DND-41 (cell line): ENCODE data around the gene PGAP3.

Source experiments
- ATAC-seq: fragments of 200-7000 bp; cut with Tn5 transposase; 3 replicates; pipeline ENCODE4 v1.9.1; 2021; ENCODE audit warnings: low read depth; ENCODE audit not compliant: insufficient read depth
- DNase-seq: peaks from one replicate; pipeline ENCODE4 v3.0.0-alpha.2; 2020
- H2AFZ ChIP-seq: 2 replicates; pipeline ENCODE4 v1.6.0; 2012; ENCODE audit warnings: low read depth, low read length
- H3K27ac ChIP-seq: 2 replicates; pipeline ENCODE4 v1.5.1; 2012; ENCODE audit warnings: low read length, inconsistent platforms
- H3K27me3 ChIP-seq: fragments of 200-600 bp; sonication (generic); 2 replicates; pipeline ENCODE4 v1.6.0; 2012; ENCODE audit warnings: low read length, mild to moderate bottlenecking, inconsistent platforms; ENCODE audit not compliant: insufficient read depth, poor library complexity
- H3K36me3 ChIP-seq: 2 replicates; pipeline ENCODE4 v1.5.1; 2012; ENCODE audit warnings: low read length, inconsistent platforms; ENCODE audit not compliant: insufficient read depth
- H3K4me1 ChIP-seq: 2 replicates; pipeline ENCODE4 v1.5.1; 2012; ENCODE audit warnings: mild to moderate bottlenecking, low read length; ENCODE audit not compliant: insufficient read depth
- H3K4me2 ChIP-seq: 2 replicates; pipeline ENCODE4 v1.6.0; 2012; ENCODE audit warnings: mild to moderate bottlenecking, moderate library complexity, low read length, inconsistent platforms; ENCODE audit not compliant: insufficient read depth
- H3K4me3 ChIP-seq, 2 experiments: fragments of 200-600 bp in 1 of 2; shearing (Covaris generic) in 1 of 2; 2 replicates each; pipeline ENCODE4 v1.5.1; 2012 to 2016; ENCODE audit warnings: inconsistent platforms in 2 of 2, low read length in 2 of 2, mild to moderate bottlenecking in 2 of 2, low read depth in 1 of 2, moderate library complexity in 1 of 2
- H3K79me2 ChIP-seq: 2 replicates; pipeline ENCODE4 v1.6.0; 2012; ENCODE audit warnings: low read length, inconsistent platforms; ENCODE audit not compliant: insufficient read depth
- H3K9ac ChIP-seq: 2 replicates; pipeline ENCODE4 v1.6.0; 2012; ENCODE audit warnings: low read depth, mild to moderate bottlenecking, inconsistent platforms, low read length, moderate library complexity
- H3K9me3 ChIP-seq: 2 replicates; pipeline ENCODE4 v1.5.1; 2012; ENCODE audit warnings: low read length, moderate library complexity, mild to moderate bottlenecking, inconsistent platforms; ENCODE audit not compliant: insufficient read depth, severe bottlenecking
- H4K20me1 ChIP-seq: 2 replicates; pipeline ENCODE4 v1.6.0; 2012; ENCODE audit warnings: low read length; ENCODE audit not compliant: insufficient read depth
- EZH2 ChIP-seq: IDR thresholded peaks from 3 replicates; pipeline ENCODE4 v1.6.1; 2012; ENCODE audit warnings: borderline replicate concordance, low read depth, mild to moderate bottlenecking, moderate library complexity, low read length, inconsistent platforms; ENCODE audit not compliant: severe bottlenecking
- TF ChIP-seq, protein P1 (sequence below): IDR thresholded peaks from 2 replicates; pipeline ENCODE4 v1.5.1; 2012; ENCODE audit warnings: borderline replicate concordance, low read length, moderate library complexity, mild to moderate bottlenecking; ENCODE audit not compliant: poor library complexity, severe bottlenecking; ENCODE audit errors: extremely low read depth

The PGAP3 gene

DNA sequence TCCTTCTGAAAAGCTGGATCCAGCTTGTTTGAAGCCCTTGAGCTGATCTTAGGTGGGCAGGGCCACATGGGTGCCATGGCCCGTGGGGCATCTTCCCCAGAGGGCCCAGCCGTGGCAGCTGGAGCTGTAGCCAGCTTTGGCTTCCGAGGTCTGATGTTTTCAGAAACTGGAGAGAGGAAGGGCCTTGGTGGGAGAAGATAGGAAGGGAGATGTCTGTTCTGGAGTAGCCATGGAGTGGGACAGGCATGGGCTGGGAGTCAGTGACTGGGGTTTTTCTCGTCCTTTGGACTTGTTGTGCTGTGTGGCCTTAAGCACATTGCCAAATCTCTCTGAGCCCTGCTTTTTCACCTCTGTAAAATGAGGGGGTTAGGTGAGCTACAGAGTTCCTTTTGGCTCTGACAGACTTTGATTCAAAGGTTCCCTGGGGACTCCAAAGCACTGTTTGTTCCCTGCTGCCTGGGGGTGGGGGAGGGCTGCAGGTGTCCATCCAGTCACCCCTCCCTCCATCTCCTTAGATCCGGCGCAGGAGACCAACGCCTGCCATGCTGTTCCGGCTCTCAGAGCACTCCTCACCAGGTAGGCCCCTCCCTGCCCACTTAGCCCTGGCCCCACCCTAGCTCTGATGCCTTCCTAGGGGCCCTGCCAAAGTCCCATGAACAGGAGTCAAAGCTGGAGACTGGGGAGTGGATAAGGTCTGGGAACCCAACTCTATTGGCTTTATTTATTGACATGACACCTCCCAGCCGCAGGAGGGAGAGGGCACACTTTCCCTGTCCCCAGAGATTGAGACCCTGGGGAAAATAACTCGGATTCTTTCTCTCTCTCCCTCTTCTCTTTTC lies 59.0 kb downstream of the PGAP3 start:
- H3K27me3 ChIP-seq = peaks cover 5% of the 10 kb centered on the region
- no peak overlapping the region for H3K4me2 ChIP-seq
- H3K36me3 ChIP-seq = no peaks in the 10 kb centered on the region
- no peak for DNase-seq
- no peak overlapping the region for H3K27ac ChIP-seq
- no peak overlapping the region for H2AFZ ChIP-seq
- no peak overlapping the region for H3K9ac ChIP-seq
- ATAC-seq = no peak
- TF ChIP-seq, protein P1, sequence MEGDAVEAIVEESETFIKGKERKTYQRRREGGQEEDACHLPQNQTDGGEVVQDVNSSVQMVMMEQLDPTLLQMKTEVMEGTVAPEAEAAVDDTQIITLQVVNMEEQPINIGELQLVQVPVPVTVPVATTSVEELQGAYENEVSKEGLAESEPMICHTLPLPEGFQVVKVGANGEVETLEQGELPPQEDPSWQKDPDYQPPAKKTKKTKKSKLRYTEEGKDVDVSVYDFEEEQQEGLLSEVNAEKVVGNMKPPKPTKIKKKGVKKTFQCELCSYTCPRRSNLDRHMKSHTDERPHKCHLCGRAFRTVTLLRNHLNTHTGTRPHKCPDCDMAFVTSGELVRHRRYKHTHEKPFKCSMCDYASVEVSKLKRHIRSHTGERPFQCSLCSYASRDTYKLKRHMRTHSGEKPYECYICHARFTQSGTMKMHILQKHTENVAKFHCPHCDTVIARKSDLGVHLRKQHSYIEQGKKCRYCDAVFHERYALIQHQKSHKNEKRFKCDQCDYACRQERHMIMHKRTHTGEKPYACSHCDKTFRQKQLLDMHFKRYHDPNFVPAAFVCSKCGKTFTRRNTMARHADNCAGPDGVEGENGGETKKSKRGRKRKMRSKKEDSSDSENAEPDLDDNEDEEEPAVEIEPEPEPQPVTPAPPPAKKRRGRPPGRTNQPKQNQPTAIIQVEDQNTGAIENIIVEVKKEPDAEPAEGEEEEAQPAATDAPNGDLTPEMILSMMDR = no peak
- TF ChIP-seq EZH2 = no peak
- no peaks in the 10 kb centered on the region for H3K4me1 ChIP-seq
- H3K9me3 ChIP-seq = no peaks in the 10 kb centered on the region
- H3K79me2 ChIP-seq = no peaks in the 10 kb centered on the region
- H4K20me1 ChIP-seq = no peaks in the 10 kb centered on the region; the same call in 1 of the 2 replicates
- no peak overlapping the region for H3K4me3 ChIP-seq

DNA sequence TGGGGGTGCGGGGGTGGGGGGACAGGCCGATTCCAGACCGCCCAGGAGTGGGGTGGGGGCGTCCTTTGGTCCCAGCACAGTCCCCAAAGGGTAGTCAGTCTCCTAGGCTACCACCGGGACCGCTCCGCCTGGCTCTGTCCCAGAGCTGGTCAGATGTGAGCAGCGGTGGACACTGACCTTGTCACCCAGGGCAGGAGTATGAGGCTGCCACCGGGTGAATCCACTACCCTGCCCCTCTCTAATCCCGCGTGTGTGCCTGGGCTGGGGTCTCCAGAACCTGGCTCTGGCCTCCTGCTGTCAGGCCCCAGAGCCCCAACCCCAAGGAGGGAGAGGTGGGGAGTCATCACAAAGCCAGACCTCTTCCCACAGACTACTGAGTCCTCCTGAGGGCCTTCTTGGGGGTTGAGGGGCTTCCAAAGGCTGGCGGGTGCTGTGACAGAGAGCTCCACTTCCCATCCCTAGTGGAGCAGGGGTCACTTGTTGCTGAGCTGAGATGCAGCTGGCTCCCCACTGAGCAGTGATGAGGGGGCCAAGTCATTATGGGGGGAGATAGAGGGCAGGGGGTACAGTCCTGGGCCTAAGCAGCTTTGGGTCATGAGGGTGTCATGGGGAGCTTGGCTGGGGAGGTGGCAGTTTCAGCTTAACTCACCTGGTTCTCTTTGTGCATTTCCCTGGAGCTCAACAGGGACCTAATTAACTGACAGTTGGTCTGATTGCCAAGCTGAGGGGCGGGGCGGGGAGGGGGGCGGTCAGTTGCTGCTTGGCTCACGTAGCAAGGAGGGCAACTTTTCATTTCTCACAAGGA lies 59.9 kb downstream of the PGAP3 start:
- no peak for TF ChIP-seq EZH2
- TF ChIP-seq, protein P1 = no peak
- no peaks in the 10 kb centered on the region for H3K9me3 ChIP-seq
- no peak overlapping the region for H3K27ac ChIP-seq
- ATAC-seq (no peak), DNase-seq (no peak)
- peaks cover 2% of the 10 kb centered on the region for H4K20me1 ChIP-seq
- no peak overlapping the region for H3K4me3 ChIP-seq
- peaks cover 7% of the 10 kb centered on the region; the same call in 1 of the 2 replicates for H3K4me1 ChIP-seq
- H3K36me3 ChIP-seq = no peaks in the 10 kb centered on the region
- peaks cover 5% of the 10 kb centered on the region for H3K27me3 ChIP-seq
- H3K79me2 ChIP-seq = no peaks in the 10 kb centered on the region
- no peak overlapping the region for H3K9ac ChIP-seq
- no peak overlapping the region for H3K4me2 ChIP-seq
- H2AFZ ChIP-seq = no peak overlapping the region

DNA sequence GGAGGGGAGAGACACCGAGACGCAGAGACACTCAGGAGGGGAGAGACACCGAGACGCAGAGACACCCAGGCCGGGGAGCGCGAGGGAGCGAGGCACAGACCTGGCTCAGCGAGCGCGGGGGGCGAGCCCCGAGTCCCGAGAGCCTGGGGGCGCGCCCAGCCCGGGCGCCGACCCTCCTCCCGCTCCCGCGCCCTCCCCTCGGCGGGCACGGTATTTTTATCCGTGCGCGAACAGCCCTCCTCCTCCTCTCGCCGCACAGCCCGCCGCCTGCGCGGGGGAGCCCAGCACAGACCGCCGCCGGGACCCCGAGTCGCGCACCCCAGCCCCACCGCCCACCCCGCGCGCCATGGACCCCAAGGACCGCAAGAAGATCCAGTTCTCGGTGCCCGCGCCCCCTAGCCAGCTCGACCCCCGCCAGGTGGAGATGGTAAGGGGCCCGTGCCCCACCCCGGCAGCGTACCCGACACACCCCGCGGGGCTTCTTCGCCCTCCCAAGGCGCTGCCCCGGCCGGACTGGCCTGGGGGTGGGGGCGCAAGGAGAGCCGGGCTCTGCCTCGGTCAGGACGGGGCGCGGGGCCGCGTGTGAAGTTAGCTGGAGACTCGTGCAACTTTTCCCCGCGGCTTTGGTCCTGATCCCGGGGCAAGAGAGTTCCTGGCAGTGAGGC lies 60.7 kb downstream of the PGAP3 start:
- Histone ChIP-seq H3K27ac (no peak overlapping the region), H2AFZ (no peak overlapping the region), H3K4me1 (peaks cover 10% of the 10 kb centered on the region), H3K79me2 (no peaks in the 10 kb centered on the region), H3K27me3 (peaks cover 5% of the 10 kb centered on the region), H3K36me3 (no peaks in the 10 kb centered on the region), H3K4me3 (no peak overlapping the region), H4K20me1 (peaks cover 2% of the 10 kb centered on the region), H3K9me3 (no peaks in the 10 kb centered on the region), H3K9ac (no peak overlapping the region), H3K4me2 (no peak overlapping the region)
- ATAC-seq (no peak), DNase-seq (no peak)
- TF ChIP-seq, protein P1 = no peak
- no peak for TF ChIP-seq EZH2
